IMR-90 (cell line): ENCODE results near the gene LSM14B. TPM values are rescaled to one million over a fixed set of nuclear protein-coding genes. Genes with fewer than 3 reads are reported as not detected.
A peak's percentile ranks its signal among the peaks of the same experiment; 100 is the strongest.

Source experiments
- ATAC-seq: fragments of 200-7000 bp; cut with Tn5 transposase; 2 replicates; pipeline ENCODE4 v1.9.1; 2020; ENCODE audit warnings: low read depth, mild to moderate bottlenecking, moderate library complexity
- BruUV-seq: library from RNA; stranded (reverse); fragments of 400-500 nt; replicated peaks from 2 replicates; lab custom pipeline; 2021; lab: Mats Ljungman, UMichigan
- CTCF ChIA-PET: fragments of 300-600 bp; formaldehyde crosslinking; extraction: SDS; loops from one replicate; lab custom pipeline; 2021; ENCODE audit warnings: antibody characterized with exemption; lab: Yijun Ruan, JAX
- POLR2A ChIA-PET: fragments of 300-600 bp; sonication (Branson Sonifier 250); formaldehyde crosslinking; loops from one replicate; lab custom pipeline; 2022; ENCODE audit warnings: antibody characterized with exemption; ENCODE audit not compliant: unreplicated experiment; lab: Charles Lee
- DNase-seq: peaks from one replicate; pipeline ENCODE4 v3.0.0; 2013
- H2AFZ ChIP-seq: replicated peaks from 2 replicates; pipeline ENCODE3; 2013; ENCODE audit warnings: low read length, mild to moderate bottlenecking; ENCODE audit not compliant: poor library complexity
- H2AK5ac ChIP-seq: 2 replicates; pipeline ENCODE4 v1.6.1; 2013; ENCODE audit warnings: low read depth, low read length, inconsistent platforms
- H2AK9ac ChIP-seq: replicated peaks from 2 replicates; pipeline ENCODE3; 2013; ENCODE audit warnings: mild to moderate bottlenecking, low read depth, low read length, moderate library complexity; ENCODE audit not compliant: poor library complexity
- H2BK120ac ChIP-seq: 2 replicates; pipeline ENCODE4 v1.6.1; 2013; ENCODE audit warnings: low read depth, low read length, inconsistent platforms
- H2BK15ac ChIP-seq: 3 replicates; pipeline ENCODE4 v1.6.1; 2013; ENCODE audit warnings: low read depth, low read length, inconsistent platforms
- H2BK20ac ChIP-seq: 2 replicates; pipeline ENCODE4 v1.6.1; 2013; ENCODE audit warnings: low read depth, mild to moderate bottlenecking, inconsistent platforms, low read length, moderate library complexity
- H2BK5ac ChIP-seq: 2 replicates; pipeline ENCODE4 v1.6.1; 2013; ENCODE audit warnings: mild to moderate bottlenecking, low read depth, low read length, inconsistent platforms; ENCODE audit not compliant: poor library complexity, severe bottlenecking
- H3K14ac ChIP-seq: replicated peaks from 2 replicates; pipeline ENCODE4 v1.6.1; 2013; ENCODE audit warnings: low read depth, low read length, inconsistent platforms
- H3K18ac ChIP-seq: 2 replicates; pipeline ENCODE4 v1.6.1; 2013; ENCODE audit warnings: low read depth, low read length, control low read depth
- H3K23ac ChIP-seq: 2 replicates; pipeline ENCODE4 v1.6.1; 2013; ENCODE audit warnings: low read depth, low read length, inconsistent platforms
- H3K27ac ChIP-seq: 2 replicates; pipeline ENCODE4 v1.5.1; 2013; ENCODE audit warnings: mild to moderate bottlenecking, control low read depth, low read length; ENCODE audit not compliant: insufficient read depth
- H3K27me3 ChIP-seq: 2 replicates; pipeline ENCODE4 v1.6.1; 2013; ENCODE audit warnings: low read length; ENCODE audit not compliant: control insufficient read depth, insufficient read depth
- H3K36me3 ChIP-seq: 2 replicates; pipeline ENCODE4 v1.6.1; 2013; ENCODE audit warnings: low read length, mixed read lengths; ENCODE audit not compliant: control insufficient read depth, insufficient read depth
- H3K4ac ChIP-seq: 2 replicates; pipeline ENCODE4 v1.6.1; 2013; ENCODE audit warnings: low read depth, low read length, inconsistent platforms
- H3K4me1 ChIP-seq: 2 replicates; pipeline ENCODE4 v1.6.1; 2013; ENCODE audit warnings: low read length, mixed read lengths; ENCODE audit not compliant: control insufficient read depth, insufficient read depth
- H3K4me2 ChIP-seq: 2 replicates; pipeline ENCODE4 v1.6.1; 2013; ENCODE audit warnings: low read depth, mild to moderate bottlenecking, control low read depth, low read length, moderate library complexity
- H3K4me3 ChIP-seq: 2 replicates; pipeline ENCODE4 v1.5.1; 2013; ENCODE audit warnings: low read depth, mild to moderate bottlenecking, control low read depth, low read length, moderate library complexity; ENCODE audit not compliant: insufficient read depth
- H3K56ac ChIP-seq: 2 replicates; pipeline ENCODE4 v1.6.1; 2013; ENCODE audit warnings: low read length, inconsistent platforms; ENCODE audit not compliant: insufficient read depth; ENCODE audit errors: extremely low read depth
- H3K79me1 ChIP-seq, 2 experiments: 2 replicates each; pipeline ENCODE4 v1.6.1; 2013; ENCODE audit warnings: low read length in 2 of 2, inconsistent platforms in 1 of 2, low read depth in 1 of 2
- H3K9ac ChIP-seq: 2 replicates; pipeline ENCODE4 v1.6.1; 2013; ENCODE audit warnings: low read depth, low read length, control low read depth
- H3K9me1 ChIP-seq: 2 replicates; pipeline ENCODE4 v1.6.1; 2013; ENCODE audit warnings: low read length, inconsistent platforms; ENCODE audit not compliant: insufficient read depth
- H3K9me3 ChIP-seq: 2 replicates; pipeline ENCODE4 v1.6.1; 2013; ENCODE audit warnings: low read length; ENCODE audit not compliant: control insufficient read depth, insufficient read depth
- H4K20me1 ChIP-seq: 2 replicates; pipeline ENCODE4 v1.6.1; 2013; ENCODE audit warnings: low read length, inconsistent platforms; ENCODE audit not compliant: insufficient read depth
- H4K5ac ChIP-seq: 2 replicates; pipeline ENCODE4 v1.6.1; 2013; ENCODE audit warnings: mild to moderate bottlenecking, low read depth, low read length, control low read depth
- H4K8ac ChIP-seq, 2 experiments: 2 replicates each; pipeline ENCODE4 v1.6.1; 2013; ENCODE audit warnings: low read depth in 2 of 2, low read length in 2 of 2, control low read depth in 1 of 2, inconsistent platforms in 1 of 2
- H4K91ac ChIP-seq: 2 replicates; pipeline ENCODE4 v1.6.1; 2013; ENCODE audit warnings: low read depth, low read length, inconsistent platforms; ENCODE audit not compliant: insufficient read depth
- BHLHE40 ChIP-seq: fragments of 150-350 bp; IDR thresholded peaks from 2 replicates; pipeline ENCODE4 v1.6.1; 2016; ENCODE audit warnings: mild to moderate bottlenecking, low read depth, low read length
- POLR2A ChIP-seq: IDR thresholded peaks from 2 replicates; pipeline ENCODE4 v1.6.1; 2012; ENCODE audit warnings: mild to moderate bottlenecking, low read depth, low read length
- whole genome bisulfite sequencing, 2 experiments: methylation state at CpG; one replicate each; pipeline versions ENCODE4 v1.1.5 to v1.1.7; 2013; ENCODE audit warnings: missing lambda C conversion rate in 2 of 2; ENCODE audit not compliant: insufficient read length in 1 of 2; ENCODE audit errors: extremely low coverage in 2 of 2; 5-methylcytosine and 5-hydroxymethylcytosine counted together
- dilution Hi-C: fragments of 300-500 bp; cut with HindIII; formaldehyde crosslinking; loops from one replicate; pipeline ENCODE4 v1.14.3; 2018; ENCODE audit warnings: low sequenced_read_pairs; ENCODE audit not compliant: unreplicated experiment
- in situ Hi-C: fragments of 300-500 bp; cut with MboI; formaldehyde crosslinking; loops from 3 replicates; pipeline ENCODE4 v1.14.3; 2019; ENCODE audit warnings: low sequenced_read_pairs, inconsistent platforms, mixed read lengths
- intact Hi-C: fragments of 100-400 bp; cut with micrococcal nuclease; formaldehyde crosslinking; loops from 2 replicates; pipeline ENCODE4 v1.10.0; 2022
- polyA plus RNA-seq, 3 experiments: library from polyadenylated mRNA; depleted of rRNA; stranded (reverse); fragments of >200 nt; gene quantifications; 2 replicates each; pipeline ENCODE4 v1.2.3, GENCODE V29; 2012; ENCODE audit warnings: low replicate concordance in 1 of 3
- total RNA-seq: library from RNA; depleted of rRNA; stranded (reverse); fragments of >200 nt; gene quantifications from 2 replicates; pipeline ENCODE4 v1.2.3, GENCODE V29; 2012
- TF ChIP-seq, protein P1 (sequence below): fragments of 150-350 bp; IDR thresholded peaks from 2 replicates; pipeline ENCODE4 v1.6.1; 2016; ENCODE audit warnings: low read depth, mild to moderate bottlenecking, low read length, moderate library complexity, borderline replicate concordance

LSM14B gene
- total and polyA plus RNA-seq, 2 of the 4 experiments (the other 2 are of a cell fraction): 23.7 to 41.1 TPM

DNA sequence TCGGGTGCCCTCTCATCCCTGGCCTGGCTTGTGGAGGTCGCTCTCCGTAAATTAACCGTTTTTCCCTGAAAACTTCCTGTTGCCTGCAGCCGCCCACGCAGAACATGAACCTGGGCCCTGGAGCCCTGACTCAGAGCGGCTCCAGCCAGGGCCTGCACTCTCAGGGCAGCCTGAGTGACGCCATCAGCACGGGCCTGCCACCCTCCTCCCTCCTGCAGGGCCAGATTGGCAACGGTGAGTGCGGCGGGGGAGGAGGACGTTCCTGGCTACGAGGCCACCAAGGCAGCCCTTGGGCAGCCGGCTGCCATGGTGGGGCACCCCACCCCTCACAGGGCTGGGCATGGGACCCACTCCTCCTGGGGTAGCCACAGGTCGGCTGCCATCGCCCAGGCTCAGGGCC is 39.1 kb downstream of the LSM14B start:
- Histone ChIP-seq H3K18ac (no peak overlapping the region), H3K56ac (no peak overlapping the region), H4K20me1 (peaks cover 38% of the 10 kb centered on the region), H3K27me3 (no peaks in the 10 kb centered on the region), H4K91ac (no peak overlapping the region), H3K79me1 (peaks cover 9 to 52% of the 10 kb centered on the region in 2 experiments), H3K9me3 (no peaks in the 10 kb centered on the region), H3K4me1 (peaks cover 7% of the 10 kb centered on the region), H2BK120ac (no peak overlapping the region), H3K23ac (no peak overlapping the region), H2AK5ac (peak overlapping the region; percentile 51; the same call in 1 of the 2 replicates), H2BK15ac (no peak overlapping the region), H2BK20ac (no peak overlapping the region), H3K14ac (no peak overlapping the region; the same call in 1 of the 2 replicates), H4K5ac (no peak overlapping the region), H2AFZ (peak overlapping the region; percentile 49), H3K4ac (no peak overlapping the region), H3K4me2 (no peak overlapping the region), H3K9me1 (peaks cover 16% of the 10 kb centered on the region; the same call in 1 of the 2 replicates), H3K9ac (no peak overlapping the region), H4K8ac (no peak overlapping the region), H3K27ac (no peak overlapping the region), H2AK9ac (peak overlapping the region; percentile 72), H2BK5ac (peak overlapping the region; percentile 20), H3K36me3 (peaks cover 51% of the 10 kb centered on the region), H3K4me3 (no peak overlapping the region)
- CTCF ChIA-PET: no interaction called here
- peak; percentile 44 for ATAC-seq
- POLR2A ChIA-PET: no interaction called here
- peak; percentile 65 for DNase-seq
- dilution Hi-C loops (no loop called here), in situ Hi-C loops (no loop called here), intact Hi-C loops (no loop called here)
- no TSS peak for BruUV-seq
- 80% methylated on average over 7 of the region's 17 CpGs; no CpG with 5 or more reads in 1 of the 2 experiments for WGBS, 2 experiments
- TF ChIP-seq, protein P1, sequence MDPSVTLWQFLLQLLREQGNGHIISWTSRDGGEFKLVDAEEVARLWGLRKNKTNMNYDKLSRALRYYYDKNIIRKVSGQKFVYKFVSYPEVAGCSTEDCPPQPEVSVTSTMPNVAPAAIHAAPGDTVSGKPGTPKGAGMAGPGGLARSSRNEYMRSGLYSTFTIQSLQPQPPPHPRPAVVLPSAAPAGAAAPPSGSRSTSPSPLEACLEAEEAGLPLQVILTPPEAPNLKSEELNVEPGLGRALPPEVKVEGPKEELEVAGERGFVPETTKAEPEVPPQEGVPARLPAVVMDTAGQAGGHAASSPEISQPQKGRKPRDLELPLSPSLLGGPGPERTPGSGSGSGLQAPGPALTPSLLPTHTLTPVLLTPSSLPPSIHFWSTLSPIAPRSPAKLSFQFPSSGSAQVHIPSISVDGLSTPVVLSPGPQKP: no peak
- peak; percentile 84 for TF ChIP-seq BHLHE40
- no peak for TF ChIP-seq POLR2A
